Ramos (cell line): ENCODE results near the gene RBM4.
"Not testable (repeated sequence)": the region's sequence is repeated elsewhere in the genome, so short reads cannot be mapped to it uniquely, and the experiment has no call there.

Experiments used
- in situ Hi-C: fragments of 300-500 bp; cut with MboI; formaldehyde crosslinking; loops from one replicate; pipeline ENCODE4 v1.14.3; 2022; ENCODE audit warnings: low sequenced_read_pairs; ENCODE audit not compliant: unreplicated experiment

RBM4 gene

GRCh38 chr11:66614073-66614472, 24.4 kb upstream of the RBM4 start:
- in situ Hi-C loops, result no loop called here

DNA sequence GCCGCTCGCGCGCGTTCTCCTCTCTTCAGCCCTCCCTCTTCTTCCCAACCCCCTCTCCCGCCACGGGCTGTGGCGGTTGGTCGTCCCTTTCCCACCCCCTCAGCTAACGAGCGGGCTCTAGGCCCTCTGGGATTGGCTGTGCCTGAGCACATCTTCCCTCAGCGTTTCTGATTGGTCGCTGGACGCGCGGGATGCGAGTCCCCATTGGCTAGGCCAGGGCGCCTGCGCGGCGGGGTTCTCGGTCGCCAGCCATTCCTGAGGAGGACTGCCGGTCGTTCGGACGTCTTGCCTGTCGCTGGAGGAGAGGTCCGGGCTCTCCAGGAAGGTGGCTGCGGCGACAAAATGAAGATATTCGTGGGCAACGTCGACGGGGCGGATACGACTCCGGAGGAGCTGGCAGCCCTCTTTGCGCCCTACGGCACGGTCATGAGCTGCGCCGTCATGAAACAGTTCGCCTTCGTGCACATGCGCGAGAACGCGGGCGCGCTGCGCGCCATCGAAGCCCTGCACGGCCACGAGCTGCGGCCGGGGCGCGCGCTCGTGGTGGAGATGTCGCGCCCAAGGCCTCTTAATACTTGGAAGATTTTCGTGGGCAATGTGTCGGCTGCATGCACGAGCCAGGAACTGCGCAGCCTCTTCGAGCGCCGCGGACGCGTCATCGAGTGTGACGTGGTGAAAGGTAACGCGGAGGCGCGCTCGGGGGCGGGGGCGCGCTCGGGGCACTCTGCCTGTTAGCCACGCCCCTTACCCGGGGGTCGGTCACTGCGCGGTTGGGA, 21.9 kb upstream of the RBM4 start, which contains the start of gene RBM14:
RBM14 (plus strand) TSS at position 252 of the 776 bp plus-strand sequence; CDS start at position 343, 91 bp downstream.
- in situ Hi-C loops, result no loop called here

GRCh38 chr11:66617155-66617834, 21.2 kb upstream of the RBM4 start:
- in situ Hi-C loops, result no loop called here

GRCh38 chr11:66619080-66619554, 19.4 kb upstream of the RBM4 start:
- in situ Hi-C loops, result no loop called here

DNA sequence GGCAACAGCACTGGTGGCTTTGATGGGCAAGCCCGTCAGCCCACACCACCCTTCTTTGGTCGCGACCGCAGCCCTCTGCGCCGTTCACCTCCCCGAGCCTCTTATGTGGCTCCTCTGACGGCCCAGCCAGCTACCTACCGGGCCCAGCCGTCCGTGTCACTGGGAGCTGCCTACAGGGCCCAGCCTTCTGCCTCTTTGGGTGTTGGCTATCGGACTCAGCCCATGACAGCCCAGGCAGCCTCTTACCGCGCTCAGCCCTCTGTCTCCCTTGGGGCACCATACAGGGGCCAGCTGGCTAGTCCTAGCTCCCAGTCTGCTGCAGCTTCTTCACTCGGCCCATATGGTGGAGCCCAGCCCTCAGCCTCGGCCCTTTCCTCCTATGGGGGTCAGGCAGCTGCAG, 14.1 kb upstream of the RBM4 start:
- in situ Hi-C loops, result no loop called here

DNA sequence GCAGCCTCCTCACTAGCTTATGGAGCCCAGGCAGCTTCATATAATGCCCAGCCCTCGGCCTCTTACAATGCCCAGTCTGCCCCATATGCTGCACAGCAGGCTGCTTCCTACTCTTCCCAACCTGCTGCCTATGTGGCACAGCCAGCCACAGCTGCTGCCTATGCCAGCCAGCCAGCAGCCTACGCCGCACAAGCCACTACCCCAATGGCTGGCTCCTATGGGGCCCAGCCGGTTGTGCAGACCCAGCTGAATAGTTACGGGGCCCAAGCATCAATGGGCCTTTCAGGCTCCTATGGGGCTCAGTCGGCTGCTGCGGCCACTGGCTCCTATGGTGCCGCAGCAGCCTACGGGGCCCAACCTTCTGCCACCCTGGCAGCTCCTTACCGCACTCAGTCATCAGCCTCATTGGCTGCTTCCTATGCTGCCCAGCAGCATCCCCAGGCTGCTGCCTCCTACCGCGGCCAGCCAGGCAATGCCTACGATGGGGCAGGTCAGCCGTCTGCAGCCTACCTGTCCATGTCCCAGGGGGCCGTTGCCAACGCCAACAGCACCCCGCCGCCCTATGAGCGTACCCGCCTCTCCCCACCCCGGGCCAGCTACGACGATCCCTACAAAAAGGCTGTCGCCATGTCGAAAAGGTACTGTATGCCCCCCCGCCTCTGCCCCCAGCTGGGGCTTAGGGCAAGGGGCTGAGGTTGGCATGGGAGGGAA, 13.3 kb upstream of the RBM4 start:
- in situ Hi-C loops, result no loop called here

DNA sequence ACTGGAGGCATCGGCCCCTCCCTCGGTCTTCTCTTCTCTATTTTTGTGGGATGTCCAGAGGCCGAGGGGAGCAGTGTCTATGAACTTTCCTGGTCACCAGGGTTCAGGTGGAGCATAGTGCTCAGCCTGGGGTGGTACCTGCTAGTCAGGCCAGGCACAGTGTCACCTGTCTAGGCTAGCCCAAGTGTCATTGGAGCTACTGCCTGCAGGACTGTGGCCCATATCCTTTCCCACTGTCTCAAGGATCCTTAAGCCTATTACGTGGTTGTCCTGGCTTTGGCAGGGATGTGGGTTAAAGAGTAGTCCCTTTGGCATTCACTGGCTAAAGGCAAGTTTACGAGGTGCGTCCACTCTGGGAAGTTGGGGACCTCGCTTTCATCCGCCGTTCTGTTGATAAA, 12.8 kb upstream of the RBM4 start:
- in situ Hi-C loops, result no loop called here

- in situ Hi-C loops, result no loop called here
Measured at GRCh38 chr11:66626382-66626781, 12.1 kb upstream of the RBM4 start.

- in situ Hi-C loops, result no loop called here
Measured at GRCh38 chr11:66626926-66627325, 11.6 kb upstream of the RBM4 start.

GRCh38 chr11:66628061-66628603, 10.4 kb upstream of the RBM4 start:
- in situ Hi-C loops, result no loop called here

GRCh38 chr11:66629356-66629755, 9.1 kb upstream of the RBM4 start:
- in situ Hi-C loops, result no loop called here

GRCh38 chr11:66631883-66632282, 6.6 kb upstream of the RBM4 start:
- in situ Hi-C loops, result no loop called here

- in situ Hi-C loops, result no loop called here
Measured at GRCh38 chr11:66632952-66633351, 5.6 kb upstream of the RBM4 start.

GRCh38 chr11:66636411-66636810, 2.1 kb upstream of the RBM4 start:
- in situ Hi-C loops, result no loop called here

DNA sequence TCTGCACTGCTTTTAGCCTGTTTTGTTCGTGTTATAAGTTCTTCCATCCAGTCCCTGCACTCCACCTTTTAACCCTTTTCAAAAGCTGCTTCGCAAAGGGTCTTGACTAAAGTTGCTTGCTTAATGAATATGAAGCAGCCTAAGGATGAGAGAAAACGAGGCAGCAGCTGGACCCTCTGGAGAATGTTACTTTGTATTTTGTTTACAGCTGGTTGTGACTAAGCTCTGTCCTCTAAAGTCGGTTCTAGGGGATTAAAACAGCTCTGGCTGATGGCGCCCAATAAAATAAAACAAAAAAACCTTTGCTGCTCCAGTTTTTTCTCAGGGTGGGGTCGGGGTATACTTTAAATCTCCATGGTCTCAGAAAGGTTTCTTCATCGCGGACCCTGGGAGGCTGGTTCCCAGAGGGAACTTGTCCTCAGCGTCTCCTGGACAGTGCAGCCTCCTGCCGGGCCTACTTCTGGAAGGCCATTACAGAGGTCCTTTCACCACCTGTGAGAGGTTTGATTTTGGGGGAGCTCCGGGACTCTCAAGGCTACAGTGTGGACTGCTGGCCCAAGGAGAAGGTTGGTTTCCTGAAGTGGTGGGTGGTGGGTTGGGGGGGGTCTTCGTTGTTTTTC, 836 bp upstream of the RBM4 start:
- in situ Hi-C loops, result no loop called here

GRCh38 chr11:66639066-66639813, 737 bp downstream of the RBM4 start:
- in situ Hi-C loops, result no loop called here

- in situ Hi-C loops, result not testable (repeated sequence)
Measured at GRCh38 chr11:66639814-66640340, 1.4 kb downstream of the RBM4 start.

- in situ Hi-C loops, result no loop called here
Measured at GRCh38 chr11:66641834-66642233, 3.3 kb downstream of the RBM4 start.

DNA sequence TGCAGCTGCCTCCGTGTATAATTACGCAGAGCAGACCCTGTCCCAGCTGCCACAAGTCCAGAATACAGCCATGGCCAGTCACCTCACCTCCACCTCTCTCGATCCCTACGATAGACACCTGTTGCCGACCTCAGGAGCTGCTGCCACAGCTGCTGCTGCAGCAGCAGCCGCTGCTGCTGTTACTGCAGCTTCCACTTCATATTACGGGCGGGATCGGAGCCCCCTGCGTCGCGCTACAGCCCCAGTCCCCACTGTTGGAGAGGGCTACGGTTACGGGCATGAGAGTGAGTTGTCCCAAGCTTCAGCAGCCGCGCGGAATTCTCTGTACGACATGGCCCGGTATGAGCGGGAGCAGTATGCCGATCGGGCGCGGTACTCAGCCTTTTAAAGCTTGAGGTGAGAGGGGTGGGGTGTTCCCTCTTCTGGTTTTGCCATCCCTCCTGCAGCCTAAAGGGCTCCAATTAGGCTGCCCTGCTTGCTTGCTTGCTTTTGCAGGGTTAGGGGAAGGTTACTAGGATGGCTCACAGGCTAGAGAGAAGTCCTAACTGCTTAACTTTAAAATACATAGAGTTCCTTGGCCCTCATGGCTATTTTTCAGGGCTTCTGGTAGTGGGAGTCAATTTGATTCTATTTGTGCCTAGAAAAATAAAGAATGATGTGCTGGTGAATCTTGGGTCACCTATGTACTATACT, 5.4 kb downstream of the RBM4 start:
- in situ Hi-C loops, result no loop called here
